DOHH2 (cell line): ENCODE measurements around the gene SNAP29.

Source experiments
- H3F3A ChIP-seq: fragments of 200-600 bp; sonication (generic), shearing (Covaris generic); 2 replicates; pipeline ENCODE4 v1.6.0; 2016; ENCODE audit warnings: antibody characterized with exemption, mild to moderate bottlenecking; ENCODE audit not compliant: control insufficient read depth, insufficient read depth
- H3K27ac ChIP-seq: fragments of 200-600 bp; sonication (generic); 2 replicates; pipeline ENCODE4 v1.5.1; 2014; ENCODE audit warnings: low read depth, mild to moderate bottlenecking, low read length, moderate library complexity
- H3K27me3 ChIP-seq: fragments of 200-600 bp; sonication (generic); 2 replicates; pipeline ENCODE4 v1.6.1; 2014; ENCODE audit warnings: mild to moderate bottlenecking, low read length, mixed read lengths; ENCODE audit not compliant: control insufficient read depth
- H3K36me3 ChIP-seq: fragments of 200-600 bp; sonication (generic); 2 replicates; pipeline ENCODE4 v1.6.1; 2014; ENCODE audit warnings: mild to moderate bottlenecking, low read length, moderate library complexity, mixed read lengths; ENCODE audit not compliant: control insufficient read depth
- H3K4me1 ChIP-seq: fragments of 200-600 bp; sonication (generic); 2 replicates; pipeline ENCODE4 v1.6.1; 2014; ENCODE audit warnings: mild to moderate bottlenecking, low read length, mixed read lengths; ENCODE audit not compliant: control insufficient read depth
- H3K4me2 ChIP-seq: fragments of 200-600 bp; sonication (generic); 2 replicates; pipeline ENCODE4 v1.6.0; 2014; ENCODE audit warnings: mild to moderate bottlenecking, low read length, moderate library complexity
- H3K4me3 ChIP-seq: fragments of 200-600 bp; sonication (generic); 2 replicates; pipeline ENCODE4 v1.5.1; 2014; ENCODE audit warnings: mild to moderate bottlenecking, low read length, mixed read lengths
- H3K79me2 ChIP-seq: fragments of 200-600 bp; sonication (generic); 2 replicates; pipeline ENCODE4 v1.6.1; 2014; ENCODE audit warnings: mild to moderate bottlenecking, low read length, mixed read lengths; ENCODE audit not compliant: control insufficient read depth
- H3K9me2 ChIP-seq: fragments of 200-600 bp; sonication (generic); replicated peaks from 2 replicates; pipeline ENCODE4 v1.6.1; 2014; ENCODE audit warnings: mild to moderate bottlenecking, low read length, mixed read lengths; ENCODE audit not compliant: control insufficient read depth
- H3K9me3 ChIP-seq: fragments of 200-600 bp; sonication (generic); 2 replicates; pipeline ENCODE4 v1.6.1; 2014; ENCODE audit warnings: antibody characterized with exemption, low read length, mixed read lengths; ENCODE audit not compliant: control insufficient read depth, insufficient read depth
- H4K20me1 ChIP-seq: fragments of 200-600 bp; sonication (generic); 2 replicates; pipeline ENCODE4 v1.6.0; 2014; ENCODE audit warnings: low read depth, mild to moderate bottlenecking, antibody characterized with exemption, low read length, moderate library complexity; ENCODE audit not compliant: control insufficient read depth, insufficient read depth
- CTCF ChIP-seq: fragments of 200-600 bp; sonication (generic); IDR thresholded peaks from one replicate; pipeline ENCODE4 v1.5.1; 2014; ENCODE audit warnings: antibody characterized with exemption, mild to moderate bottlenecking, low read depth, low read length; ENCODE audit not compliant: poor library complexity, severe bottlenecking
- EZH2phosphoT487 ChIP-seq: fragments of 200-600 bp; sonication (generic); IDR thresholded peaks from 2 replicates; pipeline ENCODE4 v1.6.1; 2017; ENCODE audit warnings: borderline replicate concordance, mild to moderate bottlenecking, antibody characterized with exemption, low read length, moderate library complexity, mixed read lengths

SNAP29 gene

GRCh38 chr22:20863366-20863765, 4.6 kb downstream of the SNAP29 start:
- H3K27ac ChIP-seq = no peak overlapping the region
- TF ChIP-seq EZH2phosphoT487 = no peak
- TF ChIP-seq CTCF = no peak
- H4K20me1 ChIP-seq = no peaks in the 10 kb centered on the region
- H3K9me2 ChIP-seq = no peaks in the 10 kb centered on the region
- no peaks in the 10 kb centered on the region for H3K27me3 ChIP-seq
- H3K4me2 ChIP-seq = no peak overlapping the region
- H3F3A ChIP-seq = no peaks in the 10 kb centered on the region
- peaks cover 7% of the 10 kb centered on the region for H3K4me1 ChIP-seq
- H3K79me2 ChIP-seq = peaks cover 15% of the 10 kb centered on the region
- peaks cover 2% of the 10 kb centered on the region; the same call in 1 of the 2 replicates for H3K36me3 ChIP-seq
- no peaks in the 10 kb centered on the region for H3K9me3 ChIP-seq
- no peak overlapping the region for H3K4me3 ChIP-seq

GRCh38 chr22:20864186-20864908, 5.5 kb downstream of the SNAP29 start:
- Histone ChIP-seq H4K20me1 (no peaks in the 10 kb centered on the region), H3K27me3 (no peaks in the 10 kb centered on the region), H3K27ac (no peak overlapping the region), H3K4me1 (peaks cover 6% of the 10 kb centered on the region), H3K9me3 (no peaks in the 10 kb centered on the region), H3K36me3 (peaks cover 2% of the 10 kb centered on the region; the same call in 1 of the 2 replicates), H3K4me2 (no peak overlapping the region), H3K4me3 (no peak overlapping the region), H3F3A (no peaks in the 10 kb centered on the region), H3K9me2 (no peaks in the 10 kb centered on the region), H3K79me2 (peaks cover 10% of the 10 kb centered on the region)
- TF ChIP-seq CTCF = no peak
- no peak for TF ChIP-seq EZH2phosphoT487

GRCh38 chr22:20865331-20865730, 6.5 kb downstream of the SNAP29 start:
- no peak for TF ChIP-seq EZH2phosphoT487
- TF ChIP-seq CTCF = no peak
- Histone ChIP-seq H3K4me1 (no peaks in the 10 kb centered on the region), H3K27ac (no peak overlapping the region), H3K9me3 (no peaks in the 10 kb centered on the region), H3K79me2 (peaks cover 2% of the 10 kb centered on the region), H4K20me1 (no peaks in the 10 kb centered on the region), H3K36me3 (peaks cover 5% of the 10 kb centered on the region), H3K4me3 (no peak overlapping the region), H3K27me3 (no peaks in the 10 kb centered on the region), H3F3A (no peaks in the 10 kb centered on the region), H3K4me2 (no peak overlapping the region), H3K9me2 (no peaks in the 10 kb centered on the region)
